Type B pancreatic cell (in vitro differentiated cells): Measurements from ENCODE around the gene UPK1B. TPM values are rescaled to one million over a fixed set of nuclear protein-coding genes. Genes with fewer than 3 reads are reported as not detected.

Experiments used
- DNase-seq: peaks from one replicate; pipeline ENCODE4 v3.0.0; 2021; ENCODE audit warnings: mixed read lengths; ENCODE audit not compliant: unreplicated experiment; ENCODE audit errors: extremely low spot score
- H3K27ac Mint-ChIP-seq: 2 replicates; pipeline ENCODE4 v1.8.0; 2021; ENCODE audit warnings: mild to moderate bottlenecking, mixed read lengths
- H3K27me3 Mint-ChIP-seq: 2 replicates; pipeline ENCODE4 v1.8.0; 2021; ENCODE audit warnings: mixed read lengths
- H3K36me3 Mint-ChIP-seq: 2 replicates; pipeline ENCODE4 v1.8.0; 2021; ENCODE audit warnings: mixed read lengths
- H3K4me1 Mint-ChIP-seq: one replicate; pipeline ENCODE4 v1.8.0; 2021; ENCODE audit warnings: mixed read lengths; ENCODE audit not compliant: unreplicated experiment
- H3K4me3 Mint-ChIP-seq: 2 replicates; pipeline ENCODE4 v1.8.0; 2021; ENCODE audit warnings: mild to moderate bottlenecking, mixed read lengths
- H3K9me3 Mint-ChIP-seq: 2 replicates; pipeline ENCODE4 v1.8.0; 2021; ENCODE audit warnings: mixed read lengths
- total RNA-seq: library from RNA; stranded (reverse); gene quantifications from 2 replicates; pipeline ENCODE4 v1.2.1, GENCODE V29; 2021; ENCODE audit warnings: low replicate concordance
- TF ChIP-seq, protein P1 (sequence below): fragments of 200-600 bp; sonication (generic); conservative IDR thresholded peaks from 2 replicates; pipeline ENCODE4 v1.5.0; 2021; ENCODE audit warnings: antibody characterized with exemption, mild to moderate bottlenecking

UPK1B gene
- total RNA-seq, 1 donor from 2014 or later = 49.2 TPM

DNA sequence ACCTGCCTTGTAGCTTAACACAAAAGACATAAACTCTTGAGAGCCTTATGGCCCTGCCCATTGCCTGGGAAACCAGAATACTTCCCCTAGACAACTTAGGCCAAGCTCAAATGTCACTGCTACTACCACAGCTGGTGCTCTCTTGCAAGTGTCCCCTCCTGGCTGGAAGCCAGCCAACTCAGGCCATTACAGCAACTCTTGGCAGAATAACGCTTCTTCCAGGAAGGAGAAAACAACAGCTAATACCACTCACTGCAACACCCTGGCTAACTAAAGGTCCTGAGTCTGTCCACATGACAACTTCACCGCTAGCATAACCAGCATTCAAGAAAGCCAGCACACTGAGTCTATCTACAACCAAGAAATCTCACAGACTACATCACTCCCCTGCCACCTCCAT, 72.4 kb downstream of the UPK1B start:
- TF ChIP-seq, protein P1, sequence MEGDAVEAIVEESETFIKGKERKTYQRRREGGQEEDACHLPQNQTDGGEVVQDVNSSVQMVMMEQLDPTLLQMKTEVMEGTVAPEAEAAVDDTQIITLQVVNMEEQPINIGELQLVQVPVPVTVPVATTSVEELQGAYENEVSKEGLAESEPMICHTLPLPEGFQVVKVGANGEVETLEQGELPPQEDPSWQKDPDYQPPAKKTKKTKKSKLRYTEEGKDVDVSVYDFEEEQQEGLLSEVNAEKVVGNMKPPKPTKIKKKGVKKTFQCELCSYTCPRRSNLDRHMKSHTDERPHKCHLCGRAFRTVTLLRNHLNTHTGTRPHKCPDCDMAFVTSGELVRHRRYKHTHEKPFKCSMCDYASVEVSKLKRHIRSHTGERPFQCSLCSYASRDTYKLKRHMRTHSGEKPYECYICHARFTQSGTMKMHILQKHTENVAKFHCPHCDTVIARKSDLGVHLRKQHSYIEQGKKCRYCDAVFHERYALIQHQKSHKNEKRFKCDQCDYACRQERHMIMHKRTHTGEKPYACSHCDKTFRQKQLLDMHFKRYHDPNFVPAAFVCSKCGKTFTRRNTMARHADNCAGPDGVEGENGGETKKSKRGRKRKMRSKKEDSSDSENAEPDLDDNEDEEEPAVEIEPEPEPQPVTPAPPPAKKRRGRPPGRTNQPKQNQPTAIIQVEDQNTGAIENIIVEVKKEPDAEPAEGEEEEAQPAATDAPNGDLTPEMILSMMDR = no peak
- Mint-ChIP-seq H3K4me1 (no peaks in the 10 kb centered on the region), H3K27me3 (no peaks in the 10 kb centered on the region), H3K9me3 (peaks cover 5% of the 10 kb centered on the region), H3K27ac (no peak overlapping the region), H3K36me3 (no peaks in the 10 kb centered on the region), H3K4me3 (no peak overlapping the region)
- no peak for DNase-seq

Other genes with a start within 250 kb of the UPK1B start
- 2.3 and 2.4 TPM in 2 replicates for gene IGSF11, start 138.8 kb upstream of the UPK1B start, total RNA-seq
- not detected in 2 replicates for gene TEX55, start 27.4 kb upstream of the UPK1B start, total RNA-seq
- 23.9 and 37.2 TPM in 2 replicates for gene B4GALT4, start 67.3 kb downstream of the UPK1B start, total RNA-seq
- gene ARHGAP31, start 120.8 kb downstream of the UPK1B start, total RNA-seq = 4.1 and 17.3 TPM in 2 replicates